Naive thymus-derived CD4-positive, alpha-beta T cell (primary cell): ENCODE data around the gene RERE. TPM values are rescaled to one million over a fixed set of nuclear protein-coding genes. Genes with fewer than 3 reads are reported as not detected.
A peak's percentile ranks its signal among the peaks of the same experiment; 100 is the strongest.

Experiments used
- ATAC-seq: fragments of 150-1000 bp; cut with Tn5 transposase; 2 replicates; pipeline ENCODE4 v1.10.0; 2021; ENCODE audit warnings: mild to moderate bottlenecking, moderate library complexity
- CTCF ChIA-PET: fragments of 350-600 bp; sonication (Branson Sonifier 250); formaldehyde crosslinking; loops from one replicate; lab custom pipeline; 2021; ENCODE audit warnings: antibody characterized with exemption; lab: Charles Lee
- POLR2A ChIA-PET: fragments of 350-600 bp; sonication (Branson Sonifier 250); formaldehyde crosslinking; loops from one replicate; lab custom pipeline; 2021; ENCODE audit warnings: antibody characterized with exemption, inconsistent platforms; lab: Charles Lee
- DNase-seq, 9 donors: peaks; one replicate each; pipeline versions ENCODE4 v3.0.0 to v3.0.0-alpha.2; 2020 to 2022; ENCODE audit warnings: mixed read lengths in 1 of 9
- H3K27ac ChIP-seq: one replicate; pipeline ENCODE4 v1.7.0; 2013; ENCODE audit warnings: mild to moderate bottlenecking, low read depth, low read length, moderate library complexity
- H3K27me3 ChIP-seq, 2 donors: one replicate each; pipeline ENCODE4 v1.7.0; 2013; ENCODE audit warnings: low read length in 2 of 2, mild to moderate bottlenecking in 2 of 2, moderate library complexity in 2 of 2; ENCODE audit not compliant: control insufficient read depth in 2 of 2, insufficient read depth in 2 of 2
- H3K36me3 ChIP-seq, 3 experiments: 1 replicate in 2 of 3; 2 replicates in 1 of 3; pipeline ENCODE4 v1.7.0; 2013; ENCODE audit warnings: low read length in 3 of 3, mild to moderate bottlenecking in 3 of 3, moderate library complexity in 1 of 3; ENCODE audit not compliant: insufficient read depth in 3 of 3, control insufficient read depth in 2 of 3
- H3K4me1 ChIP-seq, 2 donors: one replicate each; pipeline ENCODE4 v1.7.0; 2013; ENCODE audit warnings: low read length in 2 of 2, mild to moderate bottlenecking in 2 of 2, moderate library complexity in 1 of 2; ENCODE audit not compliant: control insufficient read depth in 2 of 2, insufficient read depth in 2 of 2
- H3K4me3 ChIP-seq: 2 replicates; pipeline ENCODE4 v1.7.0; 2013; ENCODE audit warnings: mild to moderate bottlenecking, low read length
- H3K9me3 ChIP-seq, 3 experiments: 1 replicate in 2 of 3; 2 replicates in 1 of 3; pipeline ENCODE4 v1.7.0; 2013; ENCODE audit warnings: low read length in 3 of 3; ENCODE audit not compliant: control insufficient read depth in 2 of 3
- H3K27ac Mint-ChIP-seq, 9 donors: one replicate each; pipeline ENCODE4 v1.8.0; 2020 to 2022; ENCODE audit warnings: mixed read lengths in 9 of 9, mild to moderate bottlenecking in 8 of 9, moderate library complexity in 5 of 9, inconsistent platforms in 2 of 9
- H3K27me3 Mint-ChIP-seq, 5 donors: one replicate each; pipeline ENCODE4 v1.8.0; 2021 to 2022; ENCODE audit warnings: mixed read lengths in 5 of 5, mild to moderate bottlenecking in 1 of 5
- H3K36me3 Mint-ChIP-seq, 5 donors: one replicate each; pipeline ENCODE4 v1.8.0; 2020 to 2022; ENCODE audit warnings: mixed read lengths in 5 of 5, mild to moderate bottlenecking in 3 of 5, inconsistent platforms in 1 of 5
- H3K4me1 Mint-ChIP-seq, 7 donors: one replicate each; pipeline ENCODE4 v1.8.0; 2020 to 2022; ENCODE audit warnings: mixed read lengths in 7 of 7, mild to moderate bottlenecking in 3 of 7, inconsistent platforms in 1 of 7
- H3K4me3 Mint-ChIP-seq, 10 donors: one replicate each; pipeline ENCODE4 v1.8.0; 2020 to 2022; ENCODE audit warnings: mild to moderate bottlenecking in 10 of 10, mixed read lengths in 10 of 10, moderate library complexity in 6 of 10, inconsistent platforms in 2 of 10
- H3K9me3 Mint-ChIP-seq, 11 donors: one replicate each; pipeline ENCODE4 v1.8.0; 2020 to 2022; ENCODE audit warnings: mixed read lengths in 11 of 11, mild to moderate bottlenecking in 4 of 11, inconsistent platforms in 1 of 11, moderate library complexity in 1 of 11
- intact Hi-C, 2 donors: fragments of 100-400 bp; cut with micrococcal nuclease; formaldehyde crosslinking; loops; one replicate each; pipeline ENCODE4 v1.15.1; 2023
- polyA plus RNA-seq, 2 donors: library from polyadenylated mRNA; unstranded; fragments of 300-500 nt; fragmentation: Illumina TruSeq; gene quantifications; one replicate each; pipeline ENCODE4 v1.2.3, GENCODE V29; 2021
- total RNA-seq, 6 experiments: library from RNA in 5 of 6; stranded (reverse) in 5 of 6; gene quantifications; 1 replicate in 5 of 6; 2 replicates in 1 of 6; pipeline ENCODE4 v1.2.3 and lab custom pipeline; 2021 to 2026

The RERE gene
- total and polyA plus RNA-seq, 7 experiments from 2014 or later = 7.3 to 114 (median 106) TPM

DNA sequence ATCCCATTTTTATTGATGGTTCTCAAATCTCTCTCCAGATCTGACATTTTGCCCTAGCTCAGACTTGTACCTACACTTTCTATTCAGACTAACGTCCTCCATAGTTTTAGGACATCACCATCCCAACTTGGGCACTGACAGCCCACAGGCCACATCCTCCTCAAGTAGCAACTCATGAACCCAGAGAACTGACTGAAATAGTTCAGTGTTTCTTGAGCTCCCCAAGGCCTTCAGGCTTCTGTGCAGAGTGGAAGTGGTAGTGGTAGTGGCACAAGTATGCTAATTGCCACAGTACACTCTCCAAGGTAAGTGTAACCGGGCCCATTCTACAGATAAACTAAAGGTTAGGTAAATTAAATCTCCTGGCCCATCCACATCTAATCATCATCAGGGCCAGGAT, 387.0 kb downstream of the RERE start:
- Mint-ChIP-seq H3K9me3 (no peaks in the 10 kb centered on the region), H3K27me3 (no peaks in the 10 kb centered on the region), H3K36me3 (peaks cover 0 to 16% (median 3%) of the 10 kb centered on the region in 5 donors), H3K4me1 (peaks cover 65 to 92% (median 75%) of the 10 kb centered on the region in 7 donors), H3K27ac (peak overlapping the region; percentile 44 to 94 (median 88)), H3K4me3 (peak overlapping the region in 9 of 10 donors; percentile 0 to 66 (median 60))
- no peaks in the 10 kb centered on the region for H3K27me3 ChIP-seq
- peak in 1 of 9 donors; percentile 18 for DNase-seq
- peak overlapping the region; percentile 52 for H3K27ac ChIP-seq
- H3K4me3 ChIP-seq = no peak overlapping the region
- no peaks in the 10 kb centered on the region for H3K36me3 ChIP-seq
- intact Hi-C loops = loop anchor here in 1 of 2 donors (5.0 kb wide), 2 partner anchors 33 to 48 kb away; no protein-coding TSS in a partner anchor
- H3K4me1 ChIP-seq = peaks cover 40 to 50% of the 10 kb centered on the region in 2 donors
- no peaks in the 10 kb centered on the region for H3K9me3 ChIP-seq
- ChIA-PET CTCF (interaction anchor here (0.6 to 2.3 kb wide), 8 partner anchors 8 to 78 kb away, joined by 3 to 12 read pairs (median 4); no protein-coding TSS in a partner anchor), POLR2A (interaction anchor here (0.8 to 2.3 kb wide), 7 partner anchors 11 to 95 kb away, joined by 3 to 8 read pairs (median 4); no protein-coding TSS in a partner anchor)
- peak; percentile 25 for ATAC-seq

DNA sequence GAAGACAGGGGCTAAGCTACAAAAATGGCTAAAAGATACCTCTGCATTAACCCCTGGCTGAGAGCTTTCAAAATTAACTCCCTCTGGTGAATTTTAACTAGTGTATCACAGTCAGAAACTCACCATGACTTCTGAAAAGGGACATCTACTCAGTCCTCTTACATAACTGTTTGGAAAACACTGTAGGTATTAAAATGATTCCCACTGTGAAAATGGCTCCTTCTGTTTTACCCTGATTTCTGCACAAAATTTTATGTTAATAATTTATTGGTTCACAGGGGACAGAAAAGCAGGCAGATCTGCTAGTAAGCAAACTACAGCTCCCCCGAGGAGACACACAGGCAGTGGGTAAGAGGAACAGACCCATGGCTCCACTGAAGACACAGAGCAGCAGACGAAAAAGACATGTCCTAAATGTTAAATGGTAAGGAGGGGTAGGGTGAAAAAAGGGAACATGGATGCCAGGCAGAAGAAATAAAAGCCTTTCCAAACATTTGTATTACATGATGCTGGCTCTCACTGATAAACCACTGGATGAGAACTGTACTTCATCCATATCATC, 387.8 kb downstream of the RERE start:
- Histone ChIP-seq H3K4me3 (no peak overlapping the region), H3K4me1 (peaks cover 48 to 59% of the 10 kb centered on the region in 2 donors), H3K27me3 (no peaks in the 10 kb centered on the region), H3K36me3 (no peaks in the 10 kb centered on the region), H3K9me3 (no peaks in the 10 kb centered on the region), H3K27ac (no peak overlapping the region)
- no peak for DNase-seq
- Mint-ChIP-seq H3K36me3 (peaks cover 0 to 15% (median 2%) of the 10 kb centered on the region in 5 donors), H3K27ac (peak overlapping the region in 8 of 9 donors; percentile 9 to 94 (median 52)), H3K4me1 (peaks cover 72 to 92% (median 81%) of the 10 kb centered on the region in 7 donors), H3K9me3 (no peaks in the 10 kb centered on the region), H3K4me3 (peak overlapping the region in 2 of 10 donors; percentile 24 to 60), H3K27me3 (no peaks in the 10 kb centered on the region)
- intact Hi-C loops = loop anchor here in 1 of 2 donors (5.0 kb wide), 2 partner anchors 32 to 47 kb away; no protein-coding TSS in a partner anchor
- CTCF ChIA-PET = interaction anchor here (0.9 to 2.3 kb wide), 2 partner anchors 10 to 77 kb away, joined by 3 to 12 read pairs; no protein-coding TSS in a partner anchor
- ATAC-seq = no peak
- POLR2A ChIA-PET = interaction anchor here (0.5 to 2.3 kb wide), 4 partner anchors 23 to 471 kb away, joined by 3 to 8 read pairs (median 3); no protein-coding TSS in a partner anchor

DNA sequence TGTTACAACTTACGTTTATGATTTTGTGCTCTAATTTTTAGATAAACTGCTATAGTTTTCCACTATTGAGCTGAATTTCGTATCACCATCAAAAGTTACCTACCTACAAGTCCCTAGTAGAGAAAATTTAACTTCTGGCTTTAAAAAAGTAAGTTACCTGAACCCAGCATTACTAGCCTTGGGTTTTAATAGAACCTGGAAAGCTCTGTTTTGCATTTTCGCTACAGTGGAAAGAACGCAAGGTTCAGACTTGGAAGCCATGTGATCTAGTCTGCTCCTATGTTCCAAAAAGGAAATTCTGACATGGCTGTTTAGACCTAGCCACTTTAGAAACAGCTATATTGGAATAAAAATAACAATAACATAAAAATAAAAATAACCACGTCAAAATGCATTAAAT, 389.0 kb downstream of the RERE start:
- ChIA-PET POLR2A (interaction anchor here (0.8 to 1.6 kb wide), 6 partner anchors 9 to 121 kb away, joined by 3 to 7 read pairs (median 4); no protein-coding TSS in a partner anchor), CTCF (interaction anchor here (0.5 to 1.8 kb wide), 2 partner anchors 19 to 1351 kb away, joined by 3 to 4 read pairs; no protein-coding TSS in a partner anchor)
- no peaks in the 10 kb centered on the region for H3K27me3 Mint-ChIP-seq
- intact Hi-C loops = no loop called here
- ATAC-seq = no peak
- peaks cover 71 to 90% (median 83%) of the 10 kb centered on the region in 7 donors for H3K4me1 Mint-ChIP-seq
- DNase-seq = no peak
- Histone ChIP-seq H3K27ac (no peak overlapping the region), H3K36me3 (peaks cover 0 to under 1% (median 0%) of the 10 kb centered on the region in 3 experiments), H3K4me1 (peaks cover 53 to 65% of the 10 kb centered on the region in 2 donors), H3K27me3 (no peaks in the 10 kb centered on the region), H3K9me3 (no peaks in the 10 kb centered on the region), H3K4me3 (no peak overlapping the region)
- H3K36me3 Mint-ChIP-seq = peaks cover 0 to 16% (median 0%) of the 10 kb centered on the region in 5 donors
- no peaks in the 10 kb centered on the region for H3K9me3 Mint-ChIP-seq
- peak overlapping the region in 1 of 10 donors; percentile 75 for H3K4me3 Mint-ChIP-seq
- peak overlapping the region in 7 of 9 donors; percentile 19 to 96 (median 79) for H3K27ac Mint-ChIP-seq

DNA sequence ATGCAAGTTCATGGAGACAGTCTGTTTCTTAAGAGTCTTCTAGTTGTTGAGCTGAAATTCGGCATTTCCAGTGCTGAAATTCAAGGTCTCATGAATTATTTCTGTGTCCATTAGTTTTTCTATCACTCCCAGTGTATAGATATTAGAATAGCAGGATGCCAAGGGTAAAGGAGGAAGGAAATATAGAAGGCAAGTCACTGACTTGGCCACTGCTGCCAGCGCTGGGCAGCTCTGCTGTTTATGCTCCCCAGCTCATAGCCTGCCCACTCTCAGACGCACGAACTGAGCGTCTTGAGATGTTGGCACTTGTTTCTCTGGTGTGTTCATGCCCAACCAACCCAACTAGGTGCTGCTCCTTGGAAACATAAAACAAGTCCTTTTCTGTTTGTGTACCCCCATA, 389.5 kb downstream of the RERE start:
- Mint-ChIP-seq H3K36me3 (peaks cover 0 to 16% (median 0%) of the 10 kb centered on the region in 5 donors), H3K4me3 (peak overlapping the region in 8 of 10 donors; percentile 19 to 77 (median 68)), H3K9me3 (no peaks in the 10 kb centered on the region), H3K27me3 (no peaks in the 10 kb centered on the region), H3K4me1 (peaks cover 71 to 87% (median 83%) of the 10 kb centered on the region in 7 donors), H3K27ac (peak overlapping the region; percentile 37 to 96 (median 81))
- intact Hi-C loops = no loop called here
- Histone ChIP-seq H3K27me3 (no peaks in the 10 kb centered on the region), H3K4me1 (peaks cover 53 to 65% of the 10 kb centered on the region in 2 donors), H3K27ac (peak overlapping the region; percentile 40), H3K36me3 (peaks cover 0 to 5% (median 0%) of the 10 kb centered on the region in 3 experiments), H3K4me3 (peak overlapping the region; percentile 6), H3K9me3 (no peaks in the 10 kb centered on the region)
- ATAC-seq = no peak
- no peak for DNase-seq
- ChIA-PET CTCF (interaction anchor here (0.5 to 1.8 kb wide), 2 partner anchors 19 to 1351 kb away, joined by 3 to 4 read pairs; no protein-coding TSS in a partner anchor), POLR2A (interaction anchor here (0.8 to 1.6 kb wide), 9 partner anchors 8 to 121 kb away, joined by 3 to 7 read pairs (median 4); no protein-coding TSS in a partner anchor)

DNA sequence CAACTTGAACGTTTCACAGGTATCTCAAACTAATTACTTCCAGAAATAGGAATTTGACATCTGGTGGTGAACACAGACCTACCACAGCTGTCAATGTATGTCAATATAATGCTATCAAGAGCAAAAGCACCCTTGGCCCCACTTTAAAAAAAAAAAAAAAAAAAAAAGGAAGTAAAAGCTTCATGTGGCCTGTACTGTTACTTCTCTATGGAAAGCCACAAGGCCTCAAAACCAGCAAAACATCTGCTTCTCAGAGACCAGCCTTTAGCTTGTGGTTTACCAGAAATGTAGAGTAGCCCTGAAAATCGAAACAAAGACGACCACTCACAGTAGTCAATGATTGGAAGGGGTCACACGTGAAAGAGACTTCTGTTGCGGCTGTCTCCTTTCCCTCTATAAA, 389.9 kb downstream of the RERE start:
- peak overlapping the region; percentile 37 to 96 (median 82) for H3K27ac Mint-ChIP-seq
- peak overlapping the region; percentile 6 to 77 (median 68) for H3K4me3 Mint-ChIP-seq
- Histone ChIP-seq H3K9me3 (no peaks in the 10 kb centered on the region), H3K4me1 (peaks cover 53 to 65% of the 10 kb centered on the region in 2 donors), H3K27ac (peak overlapping the region; percentile 51), H3K4me3 (peak overlapping the region; percentile 6), H3K27me3 (no peaks in the 10 kb centered on the region), H3K36me3 (peaks cover 0 to 7% (median 0%) of the 10 kb centered on the region in 3 experiments)
- H3K36me3 Mint-ChIP-seq = peaks cover 0 to 16% (median 0%) of the 10 kb centered on the region in 5 donors
- intact Hi-C loops = no loop called here
- ATAC-seq = peak; percentile 54
- peak in 6 of 9 donors; percentile 29 to 50 (median 40) for DNase-seq
- H3K27me3 Mint-ChIP-seq = no peaks in the 10 kb centered on the region
- ChIA-PET CTCF (interaction anchor here (0.6 to 1.8 kb wide), 3 partner anchors 18 to 245 kb away, joined by 3 to 5 read pairs (median 4); no protein-coding TSS in a partner anchor), POLR2A (interaction anchor here (0.7 to 1.6 kb wide), 7 partner anchors 30 to 111 kb away, joined by 3 to 7 read pairs (median 4); no protein-coding TSS in a partner anchor)
- H3K4me1 Mint-ChIP-seq = peaks cover 71 to 83% (median 81%) of the 10 kb centered on the region in 7 donors
- H3K9me3 Mint-ChIP-seq = no peaks in the 10 kb centered on the region

DNA sequence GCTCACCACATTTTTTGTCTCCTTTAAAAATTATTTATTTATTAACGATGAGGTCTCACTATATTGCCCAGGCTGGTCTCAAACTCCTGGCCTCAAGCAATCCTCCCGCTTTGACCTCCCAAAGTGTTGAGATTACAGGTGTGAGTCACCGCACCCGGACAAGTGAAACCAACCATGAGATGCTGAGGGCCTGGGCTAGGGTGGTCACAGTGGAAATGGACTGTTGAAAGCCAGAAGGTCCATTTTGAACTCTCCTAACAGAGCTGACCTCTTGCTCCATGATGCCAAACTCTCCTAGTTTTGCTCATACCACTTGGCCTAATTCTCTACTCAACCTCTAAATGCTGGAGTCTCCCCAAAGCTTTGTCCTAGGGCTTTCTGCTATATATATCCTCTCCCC, 390.4 kb downstream of the RERE start:
- no peak for ATAC-seq
- H3K9me3 ChIP-seq = no peaks in the 10 kb centered on the region
- no peak overlapping the region for H3K4me3 ChIP-seq

More for the DNA sequence above, 390.4 kb downstream of the RERE start:
- Histone ChIP-seq H3K27me3 (no peaks in the 10 kb centered on the region), H3K36me3 (peaks cover 0 to 7% (median 0%) of the 10 kb centered on the region in 3 experiments), H3K4me1 (peaks cover 54 to 65% of the 10 kb centered on the region in 2 donors), H3K27ac (peak overlapping the region; percentile 51)
- Mint-ChIP-seq H3K36me3 (peaks cover 0 to 16% (median 0%) of the 10 kb centered on the region in 5 donors), H3K4me3 (peak overlapping the region; percentile 6 to 77 (median 68)), H3K9me3 (no peaks in the 10 kb centered on the region), H3K27me3 (no peaks in the 10 kb centered on the region), H3K27ac (peak overlapping the region; percentile 37 to 98 (median 85)), H3K4me1 (peaks cover 66 to 78% (median 76%) of the 10 kb centered on the region in 7 donors)
- CTCF ChIA-PET = interaction anchor here (0.6 to 1.8 kb wide), 3 partner anchors 18 to 246 kb away, joined by 3 to 5 read pairs (median 4); no protein-coding TSS in a partner anchor
- POLR2A ChIA-PET = interaction anchor here (0.7 to 1.6 kb wide), 4 partner anchors 30 to 45 kb away, joined by 3 to 7 read pairs (median 4); no protein-coding TSS in a partner anchor
- DNase-seq = no peak
- intact Hi-C loops = no loop called here
